GM18508 (cell line): ENCODE data around the gene S100A1.

Experiments used
- ATAC-seq: cut with Tn5 transposase; IDR thresholded peaks from one replicate; pipeline ENCODE4 v1.9.1; 2021; ENCODE audit warnings: moderate number of reproducible peaks; ENCODE audit not compliant: insufficient read depth, unreplicated experiment

S100A1 gene

DNA sequence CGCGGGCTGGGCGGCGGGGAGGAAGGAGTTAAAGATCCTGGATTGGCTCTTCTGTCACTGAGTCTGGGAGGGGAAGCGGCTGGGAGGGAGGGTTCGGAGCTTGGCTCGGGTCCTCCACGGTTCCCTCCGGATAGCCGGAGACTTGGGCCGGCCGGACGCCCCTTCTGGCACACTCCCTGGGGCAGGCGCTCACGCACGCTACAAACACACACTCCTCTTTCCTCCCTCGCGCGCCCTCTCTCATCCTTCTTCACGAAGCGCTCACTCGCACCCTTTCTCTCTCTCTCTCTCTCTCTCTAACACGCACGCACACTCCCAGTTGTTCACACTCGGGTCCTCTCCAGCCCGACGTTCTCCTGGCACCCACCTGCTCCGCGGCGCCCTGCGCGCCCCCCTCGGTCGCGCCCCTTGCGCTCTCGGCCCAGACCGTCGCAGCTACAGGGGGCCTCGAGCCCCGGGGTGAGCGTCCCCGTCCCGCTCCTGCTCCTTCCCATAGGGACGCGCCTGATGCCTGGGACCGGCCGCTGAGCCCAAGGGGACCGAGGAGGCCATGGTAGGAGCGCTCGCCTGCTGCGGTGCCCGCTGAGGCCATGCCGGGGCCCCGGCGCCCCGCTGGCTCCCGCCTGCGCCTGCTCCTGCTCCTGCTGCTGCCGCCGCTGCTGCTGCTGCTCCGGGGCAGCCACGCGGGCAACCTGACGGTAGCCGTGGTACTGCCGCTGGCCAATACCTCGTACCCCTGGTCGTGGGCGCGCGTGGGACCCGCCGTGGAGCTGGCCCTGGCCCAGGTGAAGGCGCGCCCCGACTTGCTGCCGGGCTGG lies 50.5 kb downstream of the S100A1 start, which contains the start of gene NPR1:
Gene NPR1 (plus strand): TSS at position 170 of the 818 bp plus-strand sequence. CDS start 421 bp downstream, at position 591.
- ATAC-seq = no peak

DNA sequence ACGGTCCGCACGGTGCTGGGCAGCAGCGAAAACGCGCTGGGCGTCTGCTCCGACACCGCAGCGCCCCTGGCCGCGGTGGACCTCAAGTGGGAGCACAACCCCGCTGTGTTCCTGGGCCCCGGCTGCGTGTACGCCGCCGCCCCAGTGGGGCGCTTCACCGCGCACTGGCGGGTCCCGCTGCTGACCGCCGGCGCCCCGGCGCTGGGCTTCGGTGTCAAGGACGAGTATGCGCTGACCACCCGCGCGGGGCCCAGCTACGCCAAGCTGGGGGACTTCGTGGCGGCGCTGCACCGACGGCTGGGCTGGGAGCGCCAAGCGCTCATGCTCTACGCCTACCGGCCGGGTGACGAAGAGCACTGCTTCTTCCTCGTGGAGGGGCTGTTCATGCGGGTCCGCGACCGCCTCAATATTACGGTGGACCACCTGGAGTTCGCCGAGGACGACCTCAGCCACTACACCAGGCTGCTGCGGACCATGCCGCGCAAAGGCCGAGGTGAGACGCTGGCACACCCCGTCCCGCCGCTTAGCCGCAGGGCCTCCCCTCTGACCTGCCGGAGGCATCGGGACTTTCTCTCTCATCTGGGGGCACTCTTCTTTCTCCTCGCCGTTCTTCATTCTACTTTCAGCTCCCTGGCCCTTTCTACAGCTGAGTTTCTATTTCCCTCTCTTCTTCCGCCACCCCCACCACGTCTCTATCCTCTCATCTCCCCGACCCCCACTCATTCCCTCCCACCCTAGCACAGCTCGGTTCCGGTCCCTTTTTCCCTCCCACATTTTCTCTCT lies 51.3 kb downstream of the S100A1 start:
- ATAC-seq = no peak

DNA sequence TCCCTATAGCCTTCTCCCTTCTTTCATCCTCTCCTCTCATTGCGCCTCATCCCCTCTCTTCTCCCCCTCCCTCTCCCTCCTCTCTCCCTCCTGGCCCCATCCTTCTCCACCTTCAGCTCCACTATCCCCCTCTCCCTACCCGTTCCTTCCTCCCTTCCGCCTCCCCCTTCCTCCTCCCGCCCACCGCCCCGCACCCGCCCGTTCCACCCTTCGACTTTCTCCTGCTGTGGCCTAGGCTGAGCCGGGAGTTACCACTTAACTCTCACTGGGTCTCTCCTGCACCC lies 51.8 kb downstream of the S100A1 start:
- ATAC-seq = no peak
